Caco-2 (cell line): Measurements from ENCODE around the gene NDST1. TPM values are rescaled to one million over a fixed set of nuclear protein-coding genes. Genes with fewer than 3 reads are reported as not detected.

Experiments
- BruUV-seq: library from RNA; stranded (reverse); fragments of 400-500 nt; replicated peaks from 2 replicates; lab custom pipeline; 2021; lab: Mats Ljungman, UMichigan
- CTCF ChIA-PET: fragments of 300-600 bp; sonication (Branson Sonifier 250); formaldehyde crosslinking; loops from one replicate; lab custom pipeline; 2022; ENCODE audit warnings: antibody characterized with exemption; lab: Charles Lee
- POLR2A ChIA-PET: fragments of 300-600 bp; sonication (Branson Sonifier 250); formaldehyde crosslinking; loops from one replicate; lab custom pipeline; 2022; ENCODE audit warnings: antibody characterized with exemption; lab: Charles Lee
- DNase-seq, 2 experiments: peaks; one replicate each; pipeline versions ENCODE4 v3.0.0 to v3.0.0-alpha.2; 2020 to 2022
- H3K27me3 ChIP-seq: replicated peaks from 2 replicates; pipeline ENCODE4 v1.6.0; 2011; ENCODE audit warnings: low read length; ENCODE audit not compliant: control insufficient read depth, insufficient read depth
- H3K36me3 ChIP-seq: 2 replicates; pipeline ENCODE4 v1.5.1; 2011; ENCODE audit warnings: low read length; ENCODE audit not compliant: control insufficient read depth, insufficient read depth
- H3K4me1 ChIP-seq: fragments of 250-450 bp; sonication (Bioruptor Pico); 2 replicates; pipeline ENCODE4 v1.5.1; 2020; ENCODE audit warnings: mild to moderate bottlenecking
- H3K4me3 ChIP-seq: 2 replicates; pipeline ENCODE4 v1.5.1; 2011; ENCODE audit warnings: low read depth, mild to moderate bottlenecking, control low read depth, low read length
- H3K9me3 ChIP-seq: fragments of 250-450 bp; sonication (Bioruptor Pico); 2 replicates; pipeline ENCODE4 v1.5.1; 2020; ENCODE audit warnings: mild to moderate bottlenecking, moderate library complexity
- H3K27ac Mint-ChIP-seq: one replicate; pipeline ENCODE4 v1.8.0; 2022; ENCODE audit warnings: mixed read lengths; ENCODE audit not compliant: unreplicated experiment
- H3K27me3 Mint-ChIP-seq: one replicate; pipeline ENCODE4 v1.8.0; 2022; ENCODE audit warnings: mixed read lengths; ENCODE audit not compliant: insufficient read depth, unreplicated experiment
- H3K36me3 Mint-ChIP-seq: one replicate; pipeline ENCODE4 v1.8.0; 2022; ENCODE audit warnings: mild to moderate bottlenecking, mixed read lengths; ENCODE audit not compliant: insufficient read depth, unreplicated experiment
- H3K4me1 Mint-ChIP-seq: one replicate; pipeline ENCODE4 v1.8.0; 2022; ENCODE audit warnings: low read depth, mixed read lengths; ENCODE audit not compliant: unreplicated experiment
- H3K4me3 Mint-ChIP-seq: one replicate; pipeline ENCODE4 v1.8.0; 2022; ENCODE audit warnings: mild to moderate bottlenecking, moderate library complexity, mixed read lengths; ENCODE audit not compliant: unreplicated experiment
- H3K9me3 Mint-ChIP-seq: one replicate; pipeline ENCODE4 v1.8.0; 2022; ENCODE audit warnings: mixed read lengths; ENCODE audit not compliant: unreplicated experiment
- intact Hi-C: fragments of 100-400 bp; cut with micrococcal nuclease; formaldehyde crosslinking; loops from one replicate; pipeline ENCODE4 v1.10.0; 2022; ENCODE audit not compliant: unreplicated experiment
- total RNA-seq: library from RNA; stranded (reverse); gene quantifications from 2 replicates; pipeline ENCODE4 v1.2.3, GENCODE V29; 2022
- TF ChIP-seq, protein P1 (sequence below), 2 experiments: fragments of 200-600 bp in 1 of 2; IDR thresholded peaks; 1 replicate in 1 of 2; 2 replicates in 1 of 2; pipeline versions ENCODE4 v1.5.1 to v1.8.0; 2011 to 2022; ENCODE audit warnings: antibody characterized with exemption in 1 of 2, control low read depth in 1 of 2, inconsistent platforms in 1 of 2, low read depth in 1 of 2, low read length in 1 of 2, mild to moderate bottlenecking in 1 of 2, moderate library complexity in 1 of 2; ENCODE audit not compliant: insufficient read depth in 1 of 2, severe bottlenecking in 1 of 2, unreplicated experiment in 1 of 2

The NDST1 gene
- total RNA-seq, 1 experiment from 2014 or later: 110 TPM

DNA sequence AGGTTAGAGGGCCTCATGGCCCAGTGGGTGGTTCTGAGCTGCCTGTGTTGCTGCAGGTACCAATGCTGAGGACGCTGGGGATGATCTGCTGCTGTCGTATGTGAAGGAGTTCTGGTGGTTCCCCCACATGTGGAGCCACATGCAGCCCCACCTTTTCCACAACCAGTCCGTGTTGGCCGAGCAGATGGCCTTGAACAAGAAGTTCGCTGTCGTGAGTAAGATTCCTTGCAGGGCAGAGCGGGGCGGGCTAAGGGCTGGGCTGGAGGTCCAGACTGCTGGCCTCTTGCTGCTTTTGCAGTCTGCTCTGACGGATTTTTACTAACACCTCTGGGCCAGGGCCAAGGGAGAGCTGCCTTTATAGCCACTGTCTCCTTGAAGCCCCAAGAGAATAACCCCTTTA, 26.9 kb downstream of the NDST1 start:
- Histone ChIP-seq H3K27me3 (no peaks in the 10 kb centered on the region), H3K4me1 (no peaks in the 10 kb centered on the region; the same call in 1 of the 2 replicates), H3K36me3 (peaks cover 9% of the 10 kb centered on the region), H3K4me3 (no peak overlapping the region), H3K9me3 (no peaks in the 10 kb centered on the region)
- Mint-ChIP-seq H3K4me3 (no peak overlapping the region), H3K27me3 (no peaks in the 10 kb centered on the region), H3K36me3 (peaks cover 82% of the 10 kb centered on the region), H3K27ac (no peak overlapping the region), H3K4me1 (no peaks in the 10 kb centered on the region), H3K9me3 (no peaks in the 10 kb centered on the region)
- POLR2A ChIA-PET: no interaction called here
- CTCF ChIA-PET: no interaction called here
- BruUV-seq: no TSS peak
- no peak for DNase-seq
- intact Hi-C loops: no loop called here
- TF ChIP-seq, protein P1, sequence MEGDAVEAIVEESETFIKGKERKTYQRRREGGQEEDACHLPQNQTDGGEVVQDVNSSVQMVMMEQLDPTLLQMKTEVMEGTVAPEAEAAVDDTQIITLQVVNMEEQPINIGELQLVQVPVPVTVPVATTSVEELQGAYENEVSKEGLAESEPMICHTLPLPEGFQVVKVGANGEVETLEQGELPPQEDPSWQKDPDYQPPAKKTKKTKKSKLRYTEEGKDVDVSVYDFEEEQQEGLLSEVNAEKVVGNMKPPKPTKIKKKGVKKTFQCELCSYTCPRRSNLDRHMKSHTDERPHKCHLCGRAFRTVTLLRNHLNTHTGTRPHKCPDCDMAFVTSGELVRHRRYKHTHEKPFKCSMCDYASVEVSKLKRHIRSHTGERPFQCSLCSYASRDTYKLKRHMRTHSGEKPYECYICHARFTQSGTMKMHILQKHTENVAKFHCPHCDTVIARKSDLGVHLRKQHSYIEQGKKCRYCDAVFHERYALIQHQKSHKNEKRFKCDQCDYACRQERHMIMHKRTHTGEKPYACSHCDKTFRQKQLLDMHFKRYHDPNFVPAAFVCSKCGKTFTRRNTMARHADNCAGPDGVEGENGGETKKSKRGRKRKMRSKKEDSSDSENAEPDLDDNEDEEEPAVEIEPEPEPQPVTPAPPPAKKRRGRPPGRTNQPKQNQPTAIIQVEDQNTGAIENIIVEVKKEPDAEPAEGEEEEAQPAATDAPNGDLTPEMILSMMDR (IDR thresholded peaks at IDR 0.05; ENCODE audit: insufficient read depth in 1 of 2, low read depth in 1 of 2, low read length in 1 of 2, severe bottlenecking in 1 of 2, unreplicated experiment in 1 of 2): no peak

DNA sequence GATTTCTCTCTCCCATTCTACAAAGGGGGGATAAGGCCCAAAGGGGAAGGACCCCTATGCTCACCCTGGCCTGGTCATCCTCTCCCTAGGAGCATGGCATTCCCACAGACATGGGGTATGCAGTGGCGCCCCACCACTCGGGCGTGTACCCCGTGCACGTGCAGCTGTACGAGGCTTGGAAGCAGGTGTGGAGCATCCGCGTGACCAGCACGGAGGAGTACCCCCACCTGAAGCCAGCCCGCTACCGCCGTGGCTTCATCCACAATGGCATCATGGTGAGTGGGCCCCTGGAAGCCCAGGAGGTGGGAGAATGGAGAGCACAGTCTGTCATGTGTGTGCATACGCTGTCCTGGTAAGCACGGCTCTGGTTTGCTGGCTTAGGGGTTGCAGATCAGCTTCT, 27.7 kb downstream of the NDST1 start:
- intact Hi-C loops: no loop called here
- no TSS peak for BruUV-seq
- peaks cover 88% of the 10 kb centered on the region for H3K36me3 Mint-ChIP-seq
- no peak overlapping the region for H3K4me3 Mint-ChIP-seq
- TF ChIP-seq, protein P1 (IDR thresholded peaks at IDR 0.05; ENCODE audit: insufficient read depth in 1 of 2, low read depth in 1 of 2, low read length in 1 of 2, severe bottlenecking in 1 of 2, unreplicated experiment in 1 of 2): no peak
- H3K4me1 Mint-ChIP-seq: no peaks in the 10 kb centered on the region
- Histone ChIP-seq H3K27me3 (no peaks in the 10 kb centered on the region), H3K4me1 (no peaks in the 10 kb centered on the region), H3K36me3 (peaks cover 10% of the 10 kb centered on the region), H3K4me3 (no peak overlapping the region), H3K9me3 (no peaks in the 10 kb centered on the region)
- POLR2A ChIA-PET: no interaction called here
- H3K27ac Mint-ChIP-seq: no peak overlapping the region
- H3K9me3 Mint-ChIP-seq: no peaks in the 10 kb centered on the region
- DNase-seq: no peak
- no peaks in the 10 kb centered on the region for H3K27me3 Mint-ChIP-seq
- CTCF ChIA-PET: no interaction called here

DNA sequence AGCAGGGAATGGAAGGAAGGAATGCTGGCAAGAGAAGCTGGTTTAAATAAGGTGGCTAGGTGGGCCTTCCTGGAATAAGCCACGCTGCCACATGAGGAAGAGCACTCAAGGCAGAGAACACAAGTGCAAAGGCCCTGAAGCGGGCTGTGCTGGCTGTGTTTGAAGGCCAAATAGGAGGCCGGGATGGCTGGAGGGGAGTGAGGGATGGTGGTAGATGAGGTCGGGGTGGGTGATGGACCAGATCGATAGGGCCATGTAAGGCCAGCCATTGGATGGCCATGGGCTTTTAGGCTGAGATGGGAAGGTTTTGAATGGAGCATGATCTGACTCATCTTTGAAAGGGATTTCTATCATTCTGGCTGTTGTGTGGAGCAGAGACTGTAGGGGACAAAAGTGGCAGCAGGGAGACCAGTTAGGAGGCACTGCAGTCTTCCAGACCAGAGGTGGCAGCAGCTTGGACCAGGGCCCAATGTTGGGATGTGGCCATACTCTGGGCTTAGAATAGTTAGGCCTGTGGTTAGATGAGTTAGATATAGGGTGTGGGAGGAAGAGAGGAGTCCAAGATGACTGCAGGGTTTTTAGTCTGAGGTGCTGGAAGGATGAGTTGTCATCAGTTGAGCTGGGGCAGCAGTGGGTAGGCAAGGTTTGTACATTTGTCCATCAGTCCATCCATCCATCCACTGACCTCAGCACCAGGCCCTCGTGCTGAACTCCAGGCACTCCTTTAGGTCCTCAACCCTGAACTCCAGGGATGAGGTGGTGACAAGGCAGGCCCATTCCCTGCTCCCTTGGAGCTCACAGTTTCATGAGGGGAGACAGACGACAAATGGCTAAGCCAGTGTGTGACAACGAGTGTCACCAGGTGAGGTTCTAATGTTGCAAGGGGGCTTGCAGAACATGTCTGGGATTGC, 30.3 kb downstream of the NDST1 start:
- Mint-ChIP-seq H3K27me3 (no peaks in the 10 kb centered on the region), H3K4me1 (peaks cover 23% of the 10 kb centered on the region), H3K4me3 (no peak overlapping the region), H3K27ac (peak overlapping the region; percentile 19), H3K9me3 (no peaks in the 10 kb centered on the region), H3K36me3 (peaks cover 87% of the 10 kb centered on the region)
- no peak overlapping the region for H3K4me3 ChIP-seq
- no peaks in the 10 kb centered on the region for H3K9me3 ChIP-seq
- BruUV-seq: no TSS peak
- H3K4me1 ChIP-seq: peaks cover 23% of the 10 kb centered on the region
- TF ChIP-seq, protein P1 (IDR thresholded peaks at IDR 0.05; ENCODE audit: insufficient read depth in 1 of 2, low read depth in 1 of 2, low read length in 1 of 2, severe bottlenecking in 1 of 2, unreplicated experiment in 1 of 2): no peak
- peaks cover 15% of the 10 kb centered on the region for H3K36me3 ChIP-seq
- ChIA-PET POLR2A (no interaction called here), CTCF (no interaction called here)
- no peak for DNase-seq
- intact Hi-C loops: no loop called here
- no peaks in the 10 kb centered on the region for H3K27me3 ChIP-seq
